Endothelial cell of umbilical vein (primary cell): Measurements from ENCODE around the gene SIX4. TPM values are rescaled to one million over a fixed set of nuclear protein-coding genes. Genes with fewer than 3 reads are reported as not detected.

Experiments
- BruUV-seq: library from RNA; stranded (reverse); fragments of 400-500 nt; replicated peaks from 2 replicates; lab custom pipeline; 2021; lab: Mats Ljungman, UMichigan
- CTCF ChIA-PET: fragments of 300-600, 350-600 bp; sonication (Branson Sonifier 250); formaldehyde crosslinking; loops from one replicate; lab custom pipeline; 2021; ENCODE audit warnings: antibody characterized with exemption, inconsistent platforms; lab: Charles Lee
- POLR2A ChIA-PET: fragments of 300-600, 350-600 bp; sonication (Branson Sonifier 250); formaldehyde crosslinking; loops from one replicate; lab custom pipeline; 2021; ENCODE audit warnings: antibody characterized with exemption, inconsistent platforms; lab: Charles Lee
- DNase-seq: peaks from one replicate; pipeline ENCODE4 v3.0.0-alpha.2; 2011; ENCODE audit warnings: low read depth, low spot score
- FAIRE-seq: peaks from 2 replicates; lab custom pipeline; 2011; peaks lifted over from hg19 to GRCh38; lab: Jason Lieb, UNC
- H2AFZ ChIP-seq: 2 replicates; pipeline ENCODE4 v1.6.0; 2012; ENCODE audit warnings: low read depth, low read length, control low read depth, inconsistent platforms
- H3K27ac ChIP-seq: 2 replicates; pipeline ENCODE4 v1.5.1; 2011; ENCODE audit warnings: low read depth, mild to moderate bottlenecking, control low read depth, low read length, moderate library complexity; ENCODE audit not compliant: insufficient read depth
- H3K27me3 ChIP-seq, 2 experiments: 2 replicates each; pipeline versions ENCODE4 v1.6.0 to v1.6.1; 2011; ENCODE audit warnings: low read length in 2 of 2, mixed read lengths in 1 of 2; ENCODE audit not compliant: control insufficient read depth in 2 of 2, insufficient read depth in 2 of 2
- H3K36me3 ChIP-seq, 2 experiments: 2 replicates in 1 of 2; 3 replicates in 1 of 2; pipeline ENCODE4 v1.5.1; 2011; ENCODE audit warnings: low read length in 2 of 2, mild to moderate bottlenecking in 1 of 2, moderate library complexity in 1 of 2; ENCODE audit not compliant: control insufficient read depth in 2 of 2, insufficient read depth in 2 of 2; ENCODE audit errors: extremely low read depth in 1 of 2
- H3K4me1 ChIP-seq: 3 replicates; pipeline ENCODE4 v1.5.1; 2011; ENCODE audit warnings: mild to moderate bottlenecking, low read length; ENCODE audit not compliant: control insufficient read depth, insufficient read depth; ENCODE audit errors: extremely low read depth
- H3K4me2 ChIP-seq: 2 replicates; pipeline ENCODE4 v1.6.1; 2011; ENCODE audit warnings: low read length, control low read depth, mixed read lengths; ENCODE audit not compliant: insufficient read depth
- H3K4me3 ChIP-seq, 3 experiments: fragments of 200-600 bp in 1 of 3; sonication (generic), shearing (Covaris generic) in 1 of 3; replicated peaks in 1 of 3; 2 replicates each; pipeline ENCODE4 v1.5.1; 2011 to 2016; ENCODE audit warnings: control low read depth in 3 of 3, low read length in 3 of 3, mild to moderate bottlenecking in 2 of 3, inconsistent platforms in 1 of 3, low read depth in 1 of 3, moderate library complexity in 1 of 3; ENCODE audit not compliant: insufficient read depth in 1 of 3
- H3K79me2 ChIP-seq: 2 replicates; pipeline ENCODE4 v1.6.0; 2012; ENCODE audit warnings: low read length, inconsistent platforms; ENCODE audit not compliant: control insufficient read depth, insufficient read depth
- H3K9ac ChIP-seq: replicated peaks from 2 replicates; pipeline ENCODE3; 2011; ENCODE audit warnings: low read length, control low read depth; ENCODE audit not compliant: insufficient read depth; ENCODE audit errors: extremely low read depth
- H3K9me1 ChIP-seq: replicated peaks from 3 replicates; pipeline ENCODE4 v1.6.0; 2011; ENCODE audit warnings: mild to moderate bottlenecking, low read length; ENCODE audit not compliant: control insufficient read depth, insufficient read depth; ENCODE audit errors: extremely low read depth
- H3K9me3 ChIP-seq: replicated peaks from 2 replicates; pipeline ENCODE4 v1.5.1; 2012; ENCODE audit warnings: low read length, inconsistent platforms; ENCODE audit not compliant: control insufficient read depth, insufficient read depth
- H4K20me1 ChIP-seq: replicated peaks from 2 replicates; pipeline ENCODE3; 2011; ENCODE audit warnings: mild to moderate bottlenecking, low read length; ENCODE audit not compliant: control insufficient read depth, insufficient read depth; ENCODE audit errors: extremely low read depth
- EZH2 ChIP-seq: IDR thresholded peaks from 2 replicates; pipeline ENCODE4 v1.6.1; 2012; ENCODE audit warnings: borderline replicate concordance, low read depth, mild to moderate bottlenecking, moderate library complexity, low read length, inconsistent platforms; ENCODE audit not compliant: severe bottlenecking
- FOS ChIP-seq: IDR thresholded peaks from 2 replicates; pipeline ENCODE4 v1.6.1; 2011; ENCODE audit warnings: mild to moderate bottlenecking, low read length, moderate library complexity, borderline replicate concordance; ENCODE audit not compliant: insufficient read depth
- GATA2 ChIP-seq: IDR thresholded peaks from 2 replicates; pipeline ENCODE4 v1.7.0; 2011; ENCODE audit warnings: low read depth, mild to moderate bottlenecking, moderate library complexity, mixed read lengths, low read length; ENCODE audit not compliant: insufficient read length, insufficient read depth
- JUN ChIP-seq: IDR thresholded peaks from 2 replicates; pipeline ENCODE4 v1.6.1; 2011; ENCODE audit warnings: borderline replicate concordance, low read depth; ENCODE audit not compliant: insufficient read length, insufficient read depth
- MYC ChIP-seq: IDR thresholded peaks from one replicate; pipeline ENCODE4 v1.6.1; 2011; ENCODE audit warnings: mild to moderate bottlenecking, low read depth, low read length
- POLR2A ChIP-seq: IDR thresholded peaks from 2 replicates; pipeline ENCODE4 v1.6.1; 2012; ENCODE audit warnings: low read depth, mild to moderate bottlenecking, control low read depth, low read length
- POLR2AphosphoS5 ChIP-seq: IDR thresholded peaks from 2 replicates; pipeline ENCODE4 v1.6.1; 2012; ENCODE audit warnings: low read depth, mild to moderate bottlenecking, control low read depth, low read length, moderate library complexity; ENCODE audit not compliant: insufficient read depth
- dilution Hi-C: fragments of 300-500 bp; cut with MboI; formaldehyde crosslinking; loops from one replicate; pipeline ENCODE4 v1.15.0; 2019; ENCODE audit warnings: low sequenced_read_pairs; ENCODE audit not compliant: extremely low pct_ligation_motif_present
- intact Hi-C: fragments of 100-400 bp; cut with micrococcal nuclease; formaldehyde crosslinking; loops from one replicate; pipeline ENCODE4 v1.10.0; 2022
- polyA plus RNA-seq, 4 experiments: library from polyadenylated mRNA; depleted of rRNA in 3 of 4; stranded (reverse) in 3 of 4; unstranded in 1 of 4; fragments of >200 nt; gene quantifications; 2 replicates each; pipeline versions ENCODE4 v1.2.1 to v1.2.3, GENCODE V29; 2011 to 2012; ENCODE audit warnings: missing spikeins in 1 of 4
- total RNA-seq: library from RNA; stranded (reverse); gene quantifications from 2 replicates; pipeline ENCODE4 v1.2.3, GENCODE V29; 2021
- TF ChIP-seq, protein P1 (sequence below): IDR thresholded peaks from 2 replicates; pipeline ENCODE4 v1.6.1; 2011; ENCODE audit not compliant: insufficient read depth, insufficient read length
- TF ChIP-seq, protein P2 (sequence below), 2 donors: IDR thresholded peaks; 1 replicate in 1 of 2; 2 replicates in 1 of 2; pipeline ENCODE4 v1.5.1; 2011; ENCODE audit warnings: low read length in 2 of 2, mild to moderate bottlenecking in 2 of 2, moderate library complexity in 2 of 2, control low read depth in 1 of 2, inconsistent platforms in 1 of 2, low read depth in 1 of 2; ENCODE audit not compliant: insufficient read depth in 1 of 2; ENCODE audit errors: extremely low read depth in 1 of 2

The SIX4 gene
- total and polyA plus RNA-seq, 2 donors (not counting 3 experiments of a cell fraction or from before 2014, with no cell fraction given): 1.8 to 4.7 TPM

DNA sequence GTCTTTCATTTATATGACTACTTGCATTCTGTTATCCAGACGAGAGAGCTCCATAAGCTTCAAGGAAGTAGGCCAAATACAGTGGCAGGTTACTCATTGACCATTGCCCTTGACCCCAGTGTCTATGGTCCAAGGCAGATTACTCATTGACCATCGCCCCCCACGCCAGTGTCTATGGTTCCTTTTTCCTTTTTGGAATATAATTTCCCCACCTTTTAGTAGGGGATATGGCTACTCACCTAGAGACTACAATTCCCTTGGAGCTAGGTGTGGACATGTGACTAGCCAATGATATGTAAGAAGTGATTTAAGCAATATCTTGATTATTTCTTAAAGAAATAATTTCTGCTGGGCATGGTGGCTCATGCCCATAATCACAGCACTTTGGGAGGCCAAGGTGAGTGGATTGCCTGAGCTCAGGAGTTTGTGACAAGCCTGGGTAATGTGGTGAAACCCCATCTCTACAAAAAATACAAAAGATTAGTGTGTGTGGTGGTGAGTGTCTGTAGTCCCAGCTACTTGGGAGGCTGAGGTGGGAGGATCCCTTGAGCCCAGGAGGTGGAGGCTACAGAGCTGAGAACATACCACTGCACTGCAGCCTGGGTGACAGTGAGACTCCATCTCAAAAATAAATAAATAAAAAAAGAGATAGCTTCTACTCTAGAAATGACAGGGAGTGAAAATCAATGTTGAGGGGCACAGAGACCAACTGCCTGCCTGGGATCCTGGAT lies 32.6 kb downstream of the SIX4 start:
- Histone ChIP-seq H2AFZ (no peak overlapping the region), H3K27me3 (peaks cover 0 to 2% of the 10 kb centered on the region in 2 experiments), H3K4me2 (no peak overlapping the region), H3K4me3 (no peak overlapping the region), H3K36me3 (no peaks in the 10 kb centered on the region), H3K4me1 (no peaks in the 10 kb centered on the region), H3K9me3 (no peaks in the 10 kb centered on the region), H3K9ac (no peak overlapping the region), H3K79me2 (no peaks in the 10 kb centered on the region), H3K27ac (no peak overlapping the region), H4K20me1 (no peaks in the 10 kb centered on the region), H3K9me1 (no peaks in the 10 kb centered on the region)
- ChIA-PET POLR2A (no interaction called here), CTCF (interaction anchor here (1.4 to 1.5 kb wide), 2 partner anchors 9 to 22 kb away, joined by 4 read pairs; no protein-coding TSS in a partner anchor)
- FAIRE-seq: no peak
- no peak for DNase-seq
- intact Hi-C loops (no loop called here), dilution Hi-C loops (no loop called here)
- no peak for TF ChIP-seq EZH2
- no peak for TF ChIP-seq JUN
- no peak for TF ChIP-seq POLR2AphosphoS5
- no peak for TF ChIP-seq GATA2
- TF ChIP-seq, protein P1, sequence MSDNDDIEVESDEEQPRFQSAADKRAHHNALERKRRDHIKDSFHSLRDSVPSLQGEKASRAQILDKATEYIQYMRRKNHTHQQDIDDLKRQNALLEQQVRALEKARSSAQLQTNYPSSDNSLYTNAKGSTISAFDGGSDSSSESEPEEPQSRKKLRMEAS: no peak
- TF ChIP-seq, protein P2, sequence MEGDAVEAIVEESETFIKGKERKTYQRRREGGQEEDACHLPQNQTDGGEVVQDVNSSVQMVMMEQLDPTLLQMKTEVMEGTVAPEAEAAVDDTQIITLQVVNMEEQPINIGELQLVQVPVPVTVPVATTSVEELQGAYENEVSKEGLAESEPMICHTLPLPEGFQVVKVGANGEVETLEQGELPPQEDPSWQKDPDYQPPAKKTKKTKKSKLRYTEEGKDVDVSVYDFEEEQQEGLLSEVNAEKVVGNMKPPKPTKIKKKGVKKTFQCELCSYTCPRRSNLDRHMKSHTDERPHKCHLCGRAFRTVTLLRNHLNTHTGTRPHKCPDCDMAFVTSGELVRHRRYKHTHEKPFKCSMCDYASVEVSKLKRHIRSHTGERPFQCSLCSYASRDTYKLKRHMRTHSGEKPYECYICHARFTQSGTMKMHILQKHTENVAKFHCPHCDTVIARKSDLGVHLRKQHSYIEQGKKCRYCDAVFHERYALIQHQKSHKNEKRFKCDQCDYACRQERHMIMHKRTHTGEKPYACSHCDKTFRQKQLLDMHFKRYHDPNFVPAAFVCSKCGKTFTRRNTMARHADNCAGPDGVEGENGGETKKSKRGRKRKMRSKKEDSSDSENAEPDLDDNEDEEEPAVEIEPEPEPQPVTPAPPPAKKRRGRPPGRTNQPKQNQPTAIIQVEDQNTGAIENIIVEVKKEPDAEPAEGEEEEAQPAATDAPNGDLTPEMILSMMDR (IDR thresholded peaks at IDR 0.05; ENCODE audit: extremely low read depth in 1 of 2, insufficient read depth in 1 of 2, low read depth in 1 of 2, low read length in 2 of 2): no peak
- no peak for TF ChIP-seq MYC
- TF ChIP-seq FOS: no peak
- TF ChIP-seq POLR2A: no peak
- no TSS peak for BruUV-seq
